SK-N-MC (cell line): ENCODE results near the gene PDYN.

Source experiments
- EZH2 ChIP-seq: fragments of 200-600 bp; sonication (generic); IDR thresholded peaks from one replicate; pipeline ENCODE4 v1.6.1; 2017; ENCODE audit warnings: antibody characterized with exemption
- FOXP2 ChIP-seq: optimal IDR thresholded peaks from 2 replicates; pipeline ENCODE3; 2011; ENCODE audit warnings: mild to moderate bottlenecking, moderate library complexity; ENCODE audit not compliant: insufficient read depth; ENCODE audit errors: extremely low read length, control extremely low read depth
- POLR2AphosphoS5 ChIP-seq: IDR thresholded peaks from 2 replicates; pipeline ENCODE4 v1.6.1; 2012; ENCODE audit warnings: mild to moderate bottlenecking, low read depth, low read length, borderline replicate concordance

DNA sequence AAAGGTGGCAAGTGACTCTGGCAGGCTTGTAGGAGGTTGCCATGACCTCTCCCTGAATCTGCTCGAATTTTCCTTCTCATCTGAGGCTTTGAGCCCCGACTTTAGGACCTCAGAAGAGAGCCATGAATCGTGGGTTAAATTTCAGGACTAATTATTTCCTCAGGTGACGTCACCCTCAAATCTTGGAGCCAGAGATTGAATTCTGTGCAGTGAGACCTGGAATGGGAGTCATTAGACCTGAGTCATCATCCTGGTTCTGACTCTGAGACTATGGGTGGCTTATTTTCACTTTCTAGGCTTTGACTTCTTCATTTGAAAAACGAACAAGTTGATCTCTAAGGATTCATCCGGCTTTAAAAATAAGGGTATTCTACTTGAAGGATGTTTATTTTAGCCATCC is 48.5 kb upstream of the PDYN start:
- TF ChIP-seq EZH2 (no peak), POLR2AphosphoS5 (no peak), FOXP2 (no peak)
